LNCAP (cell line): ENCODE results near the gene ITPR1.

Experiments
- CTCF ChIP-seq: fragments of 450-650 bp; IDR thresholded peaks from 2 replicates; pipeline ENCODE4 v1.5.1; 2017; ENCODE audit warnings: mild to moderate bottlenecking

The ITPR1 gene

GRCh38 chr3:4461468-4462090, 31.6 kb upstream of the ITPR1 start:
- no peak for TF ChIP-seq CTCF

- TF ChIP-seq CTCF: no peak
Measured at GRCh38 chr3:4462369-4463040, 30.6 kb upstream of the ITPR1 start.

- no peak for TF ChIP-seq CTCF
Measured at GRCh38 chr3:4464576-4464975, 28.6 kb upstream of the ITPR1 start.

GRCh38 chr3:4466741-4467521, 26.2 kb upstream of the ITPR1 start, which contains the start of gene SUMF1:
Gene SUMF1 (minus strand): TSS chr3:4467269. CDS start chr3:4467245, 24 bp downstream.
- no peak for TF ChIP-seq CTCF

GRCh38 chr3:4467522-4467867, 25.7 kb upstream of the ITPR1 start:
- no peak for TF ChIP-seq CTCF

GRCh38 chr3:4471907-4472306, 21.2 kb upstream of the ITPR1 start:
- no peak for TF ChIP-seq CTCF

GRCh38 chr3:4472312-4472711, 20.8 kb upstream of the ITPR1 start:
- no peak for TF ChIP-seq CTCF
